ENCODE results near the gene KNSTRN.

Gene KNSTRN

GRCh38 chr15:40366457-40367370 lies 15.8 kb upstream of the KNSTRN start:
- Histone ChIP-seq H3K9ac (ENCODE audit: insufficient read length) (no peak overlapping the region), H3K27ac (no peak overlapping the region), H3K36me3 (ENCODE audit: insufficient read depth, low read length) (no peaks in the 10 kb centered on the region), H3K4me3 (no peak overlapping the region), H3K9me3 (ENCODE audit: low read depth, low read length) (no peaks in the 10 kb centered on the region)
- no peak for DNase-seq (ENCODE audit: low read depth, low spot score)
- TF ChIP-seq POLR2AphosphoS5 (IDR thresholded peaks at IDR 0.05; ENCODE audit: borderline replicate concordance, low read depth, low read length) (no peak), FOXP2 (optimal IDR thresholded peaks at IDR 0.05; ENCODE audit: control extremely low read depth, extremely low read length, insufficient read depth) (no peak), EZH2 (IDR thresholded peaks at IDR 0.05) (no peak)

DNA sequence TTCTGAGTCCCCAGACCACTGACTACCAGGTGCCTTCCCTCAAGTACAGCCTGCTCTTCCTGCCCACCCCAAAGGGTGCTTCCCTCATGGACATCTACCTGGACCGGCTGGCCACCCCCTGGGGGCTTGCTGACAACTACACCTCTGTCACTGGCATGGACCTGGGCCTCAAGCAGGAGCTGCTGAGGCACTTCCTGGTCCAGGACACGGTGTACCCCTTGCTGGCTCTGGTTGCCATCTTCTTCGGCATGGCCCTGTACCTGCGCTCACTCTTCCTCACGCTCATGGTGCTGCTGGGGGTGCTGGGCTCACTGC lies 15.2 kb upstream of the KNSTRN start:
- Histone ChIP-seq H3K4me3 (no peak overlapping the region), H3K9ac (ENCODE audit: insufficient read length) (no peak overlapping the region), H3K27ac (no peak overlapping the region), H3K36me3 (ENCODE audit: insufficient read depth, low read length) (no peaks in the 10 kb centered on the region), H3K9me3 (ENCODE audit: low read depth, low read length) (no peaks in the 10 kb centered on the region)
- TF ChIP-seq EZH2 (IDR thresholded peaks at IDR 0.05) = no peak
- no peak for TF ChIP-seq POLR2AphosphoS5 (IDR thresholded peaks at IDR 0.05; ENCODE audit: borderline replicate concordance, low read depth, low read length)
- no peak for TF ChIP-seq FOXP2 (optimal IDR thresholded peaks at IDR 0.05; ENCODE audit: control extremely low read depth, extremely low read length, insufficient read depth)
- no peak for DNase-seq (ENCODE audit: low read depth, low spot score)

- Histone ChIP-seq H3K9ac (ENCODE audit: insufficient read length) (no peak overlapping the region), H3K27ac (no peak overlapping the region), H3K4me3 (peak overlapping the region; percentile 38), H3K36me3 (ENCODE audit: insufficient read depth, low read length) (no peaks in the 10 kb centered on the region), H3K9me3 (ENCODE audit: low read depth, low read length) (no peaks in the 10 kb centered on the region)
- DNase-seq (ENCODE audit: low read depth, low spot score) = no peak
- no peak for TF ChIP-seq EZH2 (IDR thresholded peaks at IDR 0.05)
- no peak for TF ChIP-seq POLR2AphosphoS5 (IDR thresholded peaks at IDR 0.05; ENCODE audit: borderline replicate concordance, low read depth, low read length)
- peak; percentile 62 for TF ChIP-seq FOXP2 (optimal IDR thresholded peaks at IDR 0.05; ENCODE audit: control extremely low read depth, extremely low read length, insufficient read depth)
These were observed 14.6 kb upstream of the KNSTRN start for GRCh38 chr15:40367686-40368611.

- no peak for TF ChIP-seq EZH2 (IDR thresholded peaks at IDR 0.05)
- no peak for TF ChIP-seq POLR2AphosphoS5 (IDR thresholded peaks at IDR 0.05; ENCODE audit: borderline replicate concordance, low read depth, low read length)
- TF ChIP-seq FOXP2 (optimal IDR thresholded peaks at IDR 0.05; ENCODE audit: control extremely low read depth, extremely low read length, insufficient read depth) = no peak
- Histone ChIP-seq H3K36me3 (ENCODE audit: insufficient read depth, low read length) (no peaks in the 10 kb centered on the region), H3K9ac (ENCODE audit: insufficient read length) (no peak overlapping the region), H3K27ac (no peak overlapping the region), H3K4me3 (no peak overlapping the region), H3K9me3 (ENCODE audit: low read depth, low read length) (no peaks in the 10 kb centered on the region)
- no peak for DNase-seq (ENCODE audit: low read depth, low spot score)
These were observed 13.6 kb upstream of the KNSTRN start for GRCh38 chr15:40368719-40369473.

- Histone ChIP-seq H3K9me3 (ENCODE audit: low read depth, low read length) (no peaks in the 10 kb centered on the region), H3K4me3 (no peak overlapping the region), H3K36me3 (ENCODE audit: insufficient read depth, low read length) (no peaks in the 10 kb centered on the region), H3K27ac (no peak overlapping the region), H3K9ac (ENCODE audit: insufficient read length) (no peak overlapping the region)
- no peak for DNase-seq (ENCODE audit: low read depth, low spot score)
- TF ChIP-seq EZH2 (IDR thresholded peaks at IDR 0.05) (no peak), POLR2AphosphoS5 (IDR thresholded peaks at IDR 0.05; ENCODE audit: borderline replicate concordance, low read depth, low read length) (no peak), FOXP2 (optimal IDR thresholded peaks at IDR 0.05; ENCODE audit: control extremely low read depth, extremely low read length, insufficient read depth) (no peak)
These were observed 13.0 kb upstream of the KNSTRN start for GRCh38 chr15:40369474-40369869.

GRCh38 chr15:40369971-40370370 lies 12.6 kb upstream of the KNSTRN start:
- no peak overlapping the region for H3K9ac ChIP-seq (ENCODE audit: insufficient read length)
- H3K27ac ChIP-seq = no peak overlapping the region
- TF ChIP-seq POLR2AphosphoS5 (IDR thresholded peaks at IDR 0.05; ENCODE audit: borderline replicate concordance, low read depth, low read length) (no peak), FOXP2 (optimal IDR thresholded peaks at IDR 0.05; ENCODE audit: control extremely low read depth, extremely low read length, insufficient read depth) (no peak), EZH2 (IDR thresholded peaks at IDR 0.05) (no peak)
- DNase-seq (ENCODE audit: low read depth, low spot score) = no peak
- no peak overlapping the region for H3K4me3 ChIP-seq
- H3K9me3 ChIP-seq (ENCODE audit: low read depth, low read length) = no peaks in the 10 kb centered on the region
- H3K36me3 ChIP-seq (ENCODE audit: insufficient read depth, low read length) = no peaks in the 10 kb centered on the region

GRCh38 chr15:40372981-40373380 lies 9.5 kb upstream of the KNSTRN start:
- no peak for DNase-seq (ENCODE audit: low read depth, low spot score)
- no peak overlapping the region for H3K9ac ChIP-seq (ENCODE audit: insufficient read length)
- no peaks in the 10 kb centered on the region for H3K9me3 ChIP-seq (ENCODE audit: low read depth, low read length)
- H3K36me3 ChIP-seq (ENCODE audit: insufficient read depth, low read length) = no peaks in the 10 kb centered on the region
- H3K4me3 ChIP-seq = no peak overlapping the region
- H3K27ac ChIP-seq = peak overlapping the region; percentile 86
- no peak for TF ChIP-seq EZH2 (IDR thresholded peaks at IDR 0.05)
- TF ChIP-seq FOXP2 (optimal IDR thresholded peaks at IDR 0.05; ENCODE audit: control extremely low read depth, extremely low read length, insufficient read depth) = no peak
- TF ChIP-seq POLR2AphosphoS5 (IDR thresholded peaks at IDR 0.05; ENCODE audit: borderline replicate concordance, low read depth, low read length) = no peak

Measured in SK-N-MC (cell line).